Measurements from ENCODE around the gene RAPGEF1. TPM values are rescaled to one million over a fixed set of nuclear protein-coding genes. Genes with fewer than 3 reads are reported as not detected.

Gene RAPGEF1
- total and polyA plus RNA-seq, 9 of the 15 experiments (the other 6 are each of a cell fraction or from before 2014, with no cell fraction given), result 0.06 to 44.1 (median 19.9) TPM

DNA sequence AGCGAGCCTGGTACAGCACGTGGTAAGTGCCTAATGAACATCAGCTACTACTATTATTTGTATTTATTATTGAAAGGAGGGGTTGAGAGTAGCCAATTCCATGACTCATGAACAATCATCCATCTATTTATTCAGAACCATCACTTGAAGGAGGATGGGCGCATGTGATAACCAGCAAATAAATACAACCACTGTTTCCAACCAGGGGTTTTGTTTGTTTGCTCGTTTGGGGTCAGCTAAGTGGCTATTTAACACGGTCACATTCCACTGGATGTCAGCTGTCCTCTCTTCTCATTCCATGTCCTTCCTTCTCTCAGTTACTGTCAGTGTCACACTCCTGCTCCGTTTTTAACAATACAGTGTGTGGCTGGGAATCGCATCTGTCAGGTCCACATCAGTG lies 8.6 kb downstream of the RAPGEF1 start:
- no peak for DNase-seq (ENCODE audit: extremely low read depth in 1 of 4, low spot score in 3 of 4)
- FAIRE-seq, result no peak
- H3K4me3 ChIP-seq, result no peak overlapping the region
- no peak overlapping the region for H3K27ac ChIP-seq (ENCODE audit: extremely low read depth, low read depth, low read length)
- H3K9me3 ChIP-seq (replicated peaks; ENCODE audit: control insufficient read depth, insufficient read depth, low read depth, low read length), result no peaks in the 10 kb centered on the region
- peaks cover 4% of the 10 kb centered on the region for H3K9me1 ChIP-seq (ENCODE audit: control insufficient read depth, insufficient read depth, low read length)
- H3K4me2 ChIP-seq (ENCODE audit: insufficient read depth, low read length), result no peak overlapping the region
- TF ChIP-seq HDGF (IDR thresholded peaks at IDR 0.05) (no peak), SMARCA5 (IDR thresholded peaks at IDR 0.05) (no peak), U2AF1 (optimal IDR thresholded peaks at IDR 0.05; ENCODE audit: low read depth, low read length) (no peak), RBM14 (IDR thresholded peaks at IDR 0.05; ENCODE audit: borderline replicate concordance, insufficient read depth, low read depth, low read length) (no peak), RBM15 (IDR thresholded peaks at IDR 0.05; ENCODE audit: insufficient read depth, low read length) (no peak), YBX1 (IDR thresholded peaks at IDR 0.05) (no peak), MBD2 (IDR thresholded peaks at IDR 0.05; ENCODE audit: borderline replicate concordance, low read depth) (no peak)
- TF ChIP-seq, protein P1, sequence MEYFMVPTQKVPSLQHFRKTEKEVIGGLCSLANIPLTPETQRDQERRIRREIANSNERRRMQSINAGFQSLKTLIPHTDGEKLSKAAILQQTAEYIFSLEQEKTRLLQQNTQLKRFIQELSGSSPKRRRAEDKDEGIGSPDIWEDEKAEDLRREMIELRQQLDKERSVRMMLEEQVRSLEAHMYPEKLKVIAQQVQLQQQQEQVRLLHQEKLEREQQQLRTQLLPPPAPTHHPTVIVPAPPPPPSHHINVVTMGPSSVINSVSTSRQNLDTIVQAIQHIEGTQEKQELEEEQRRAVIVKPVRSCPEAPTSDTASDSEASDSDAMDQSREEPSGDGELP (CRISPR knock-in tag; IDR thresholded peaks at IDR 0.05; ENCODE audit: borderline replicate concordance), result no peak
- ChIA-PET CTCF (ENCODE audit: low intra/inter-chr PET ratio) (no interaction called here), POLR2A (no interaction called here)
- H3K9ac ChIP-seq (ENCODE audit: insufficient read depth in 1 of 2, low read depth in 2 of 2, low read length in 2 of 2), result no peak overlapping the region
- H4K20me1 ChIP-seq (replicated peaks; ENCODE audit: control insufficient read depth, insufficient read depth, low read length), result peaks cover 33% of the 10 kb centered on the region
- H3K27me3 ChIP-seq (ENCODE audit: control insufficient read depth in 2 of 2, insufficient read depth in 2 of 2, low read length in 2 of 2), result no peaks in the 10 kb centered on the region
- in situ Hi-C loops (cut with MboI) (no loop called here), intact Hi-C loops (cut with micrococcal nuclease) (no loop called here)
- ATAC-seq, result no peak
- H3K79me2 ChIP-seq (ENCODE audit: control insufficient read depth, insufficient read depth, low read length), result peaks cover 50% of the 10 kb centered on the region
- H2AFZ ChIP-seq (ENCODE audit: low read depth, low read length), result no peak overlapping the region
- no TSS peak for BruUV-seq (replicated peaks)
- WGBS (ENCODE audit: insufficient coverage, low coverage, missing lambda C conversion rate), result 80% methylated on average over 7 of the region's 7 CpGs
- peaks cover 6% of the 10 kb centered on the region; the same call in 1 of the 3 replicates for H3K36me3 ChIP-seq (ENCODE audit: control insufficient read depth, insufficient read depth, low read length)
- H3K4me1 ChIP-seq (replicated peaks in 1 of 2; ENCODE audit: control insufficient read depth in 2 of 2, insufficient read depth in 2 of 2, low read length in 2 of 2), result peaks cover 6 to 13% of the 10 kb centered on the region in 2 experiments
